GM19468 (cell line): Measurements from ENCODE around the gene ETV7.

Experiments used
- ATAC-seq: cut with Tn5 transposase; IDR thresholded peaks from one replicate; pipeline ENCODE4 v1.9.1; 2021; ENCODE audit warnings: mild to moderate bottlenecking, moderate library complexity, moderate number of reproducible peaks; ENCODE audit not compliant: unreplicated experiment; ENCODE audit errors: extremely low read depth

The ETV7 gene

DNA sequence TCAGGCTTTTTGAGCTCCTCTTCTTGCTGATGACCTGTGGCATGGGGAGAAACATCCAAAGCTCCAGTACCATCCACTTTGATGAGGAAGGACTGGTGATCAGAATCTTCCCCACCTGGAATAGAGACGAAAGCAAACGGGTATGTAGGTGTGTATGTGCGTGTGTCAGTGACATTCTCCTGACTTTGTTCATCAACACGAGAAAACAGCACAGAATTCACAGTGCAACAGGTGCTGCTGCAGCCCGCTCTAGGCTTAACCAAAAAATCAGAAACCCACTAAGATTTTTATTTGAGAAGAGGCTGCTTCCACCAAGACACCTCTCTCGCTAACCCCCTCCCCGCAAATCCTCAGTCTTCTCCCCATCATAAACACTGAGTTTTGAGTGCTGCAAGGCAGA, 58.9 kb downstream of the ETV7 start:
- no peak for ATAC-seq

DNA sequence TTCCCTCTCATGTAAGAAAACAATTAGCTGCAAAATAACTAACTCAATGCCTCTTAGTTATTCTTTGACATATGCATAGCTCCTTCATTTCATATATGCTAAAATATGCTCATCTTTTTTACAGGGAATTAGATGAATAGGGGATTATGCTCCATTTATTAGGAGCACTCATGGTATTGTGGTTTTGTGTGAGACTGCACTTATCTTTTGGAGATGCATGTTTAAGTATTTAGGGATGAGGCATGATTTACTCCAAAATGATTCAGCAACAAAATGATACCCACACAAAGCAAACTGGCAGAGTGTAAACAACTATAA, 59.6 kb downstream of the ETV7 start:
- ATAC-seq: no peak

DNA sequence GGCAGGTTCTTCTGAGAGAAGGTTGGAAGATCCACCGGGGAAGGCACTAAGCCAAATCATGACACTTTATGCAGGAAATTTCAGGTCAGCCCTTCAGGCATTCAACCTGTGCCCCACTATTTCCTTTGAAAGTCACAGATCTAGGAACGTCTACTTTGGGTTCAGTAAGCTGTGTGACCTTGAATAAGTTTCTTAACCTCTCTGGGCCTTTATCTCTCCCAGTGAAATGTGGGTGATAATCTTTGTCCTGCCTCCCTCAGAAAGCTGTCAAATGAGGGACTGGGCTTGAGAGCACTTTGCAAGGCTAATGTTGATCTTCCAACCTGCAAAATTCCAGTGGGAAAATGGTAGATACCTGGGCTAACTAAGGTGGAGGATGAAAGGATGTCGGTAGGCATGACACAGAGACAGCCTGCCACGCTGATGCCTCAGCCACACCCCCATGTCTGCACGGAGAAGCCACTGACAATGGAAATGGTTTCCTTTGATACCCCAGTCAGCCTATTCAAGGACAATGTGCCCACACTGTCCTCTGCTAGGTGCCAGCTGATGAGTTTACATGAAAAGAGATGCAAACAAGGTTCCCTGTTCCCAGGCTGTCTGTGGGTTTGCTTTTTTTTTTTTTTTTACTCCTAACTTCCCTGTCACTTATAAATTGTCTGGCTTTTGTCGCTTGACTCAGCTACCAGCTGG, 60.1 kb downstream of the ETV7 start:
- no peak for ATAC-seq

DNA sequence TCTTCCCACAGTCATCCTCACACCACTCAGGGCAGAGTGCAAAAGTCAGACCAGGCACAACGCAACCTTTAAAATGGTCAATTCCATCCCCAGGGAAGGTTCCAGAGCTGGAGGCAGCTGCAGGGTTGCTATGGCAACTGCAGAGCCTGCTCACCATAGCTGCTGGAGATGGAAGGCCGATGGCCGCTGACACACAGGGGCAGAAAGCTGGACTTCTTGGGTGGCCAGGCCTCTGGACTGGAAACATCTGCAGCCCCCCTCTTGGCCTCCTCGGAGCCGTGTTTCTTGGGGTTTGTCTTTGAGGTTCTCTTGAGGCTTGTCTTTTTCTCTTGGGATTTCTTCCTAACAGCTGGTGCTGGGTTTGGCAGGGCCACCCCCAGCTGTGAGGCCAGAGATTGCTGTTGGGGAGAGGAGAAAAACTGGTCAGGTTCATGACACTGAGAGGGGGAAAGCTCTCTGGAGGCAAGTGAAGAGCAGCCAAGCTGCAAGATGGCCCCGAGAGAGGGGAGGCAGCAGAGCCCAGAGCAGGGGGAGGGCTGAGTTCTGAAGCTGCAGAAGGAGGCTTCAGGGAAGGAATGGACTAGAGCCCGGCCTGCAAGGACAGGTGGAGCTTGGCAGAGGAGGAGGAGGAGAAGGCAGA, 61.0 kb downstream of the ETV7 start:
- ATAC-seq: no peak

DNA sequence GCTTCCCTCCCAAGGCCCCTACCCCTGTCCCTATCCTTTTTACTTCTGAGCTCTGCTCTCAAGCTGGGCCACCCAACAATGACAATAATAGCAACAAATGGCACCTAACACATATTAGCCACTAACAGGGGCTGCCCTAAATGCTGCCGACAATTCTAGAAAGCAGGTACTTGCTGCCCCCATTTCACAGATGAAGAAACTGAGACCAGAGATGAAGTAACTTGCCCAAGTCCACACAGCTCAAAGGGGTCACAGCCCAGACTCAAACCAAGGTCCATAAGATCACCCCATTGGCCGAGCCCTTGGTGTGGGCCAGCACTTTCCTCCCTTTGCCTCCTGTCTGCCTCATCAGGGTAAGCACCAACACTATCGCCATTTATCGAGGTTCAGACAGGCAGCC, 62.8 kb downstream of the ETV7 start:
- no peak for ATAC-seq

DNA sequence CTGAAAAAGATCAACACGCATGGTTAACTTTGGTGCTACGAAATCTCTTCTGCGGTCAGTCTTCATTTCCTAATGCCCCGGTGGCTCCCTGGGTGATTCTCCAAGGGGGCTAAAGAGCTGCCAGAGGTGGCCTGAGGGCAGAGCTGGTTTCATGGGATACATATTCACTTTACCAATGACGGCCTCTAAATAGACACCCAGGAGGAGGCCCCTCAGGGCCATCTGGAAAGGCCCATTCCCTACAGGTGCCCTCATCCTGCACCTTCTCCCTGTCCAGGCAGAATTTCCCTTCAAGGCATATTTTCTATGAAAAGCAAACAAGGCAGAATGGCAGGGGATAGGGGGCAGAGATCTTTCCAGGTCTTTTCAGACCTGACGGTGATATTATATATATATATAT, 63.3 kb downstream of the ETV7 start:
- no peak for ATAC-seq

DNA sequence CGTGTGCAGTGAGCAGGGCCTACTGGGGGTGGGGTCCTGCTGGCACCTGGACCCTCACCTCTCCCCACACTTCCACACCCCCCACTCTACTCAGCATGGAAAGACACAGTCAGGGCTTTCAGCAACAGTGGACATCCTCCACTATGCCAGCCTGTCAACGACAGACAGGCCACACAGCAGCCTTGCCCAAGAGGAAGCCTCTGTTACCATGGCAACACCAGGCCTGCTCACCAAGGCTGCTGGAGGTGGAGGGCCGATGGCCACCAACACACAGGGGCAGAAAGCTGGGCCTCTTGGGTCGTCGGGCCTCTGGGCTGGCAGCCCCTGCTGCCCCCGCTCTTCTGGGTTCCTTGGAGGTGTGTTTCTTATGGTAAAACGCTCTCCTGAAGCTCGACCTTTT, 64.4 kb downstream of the ETV7 start:
- ATAC-seq: no peak

DNA sequence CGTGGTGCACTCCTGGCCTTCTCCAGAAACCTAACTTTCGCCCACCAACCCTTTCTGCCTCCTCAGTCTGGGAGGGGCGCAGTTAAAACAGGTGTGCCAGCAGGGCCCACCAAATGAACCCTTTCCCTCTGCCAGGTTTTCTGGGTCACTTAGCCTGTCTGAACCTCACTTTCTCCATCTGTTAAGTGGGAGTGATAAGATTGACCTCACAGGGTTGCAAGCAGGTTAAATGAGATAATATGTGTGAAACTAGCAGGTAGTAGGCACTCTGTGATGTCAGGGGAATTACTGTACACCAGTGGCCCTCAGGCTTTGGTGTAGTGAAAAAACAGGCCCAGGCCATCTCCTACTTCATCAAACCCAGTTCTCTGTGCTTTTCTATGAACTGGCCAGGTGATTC, 64.9 kb downstream of the ETV7 start:
- ATAC-seq: no peak

DNA sequence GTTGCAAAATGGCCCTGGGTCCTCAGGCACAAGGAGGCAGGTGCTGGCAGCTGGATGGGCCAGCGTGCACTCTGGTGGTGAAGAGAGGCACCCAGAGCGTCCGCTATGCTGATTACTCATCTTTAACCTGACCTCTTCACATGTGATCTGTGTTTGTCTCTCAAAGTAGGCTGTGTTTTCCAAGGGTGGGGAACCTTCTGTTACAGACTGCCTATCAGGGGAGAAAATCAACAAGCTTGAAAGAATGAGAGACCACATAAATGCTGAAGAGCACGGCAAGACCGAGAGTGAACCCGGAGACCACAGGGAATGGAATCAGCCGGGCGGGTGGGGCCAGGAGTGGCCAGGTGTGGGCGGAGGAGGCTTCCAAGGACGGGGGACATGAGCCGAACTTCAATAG, 67.0 kb downstream of the ETV7 start:
- no peak for ATAC-seq

DNA sequence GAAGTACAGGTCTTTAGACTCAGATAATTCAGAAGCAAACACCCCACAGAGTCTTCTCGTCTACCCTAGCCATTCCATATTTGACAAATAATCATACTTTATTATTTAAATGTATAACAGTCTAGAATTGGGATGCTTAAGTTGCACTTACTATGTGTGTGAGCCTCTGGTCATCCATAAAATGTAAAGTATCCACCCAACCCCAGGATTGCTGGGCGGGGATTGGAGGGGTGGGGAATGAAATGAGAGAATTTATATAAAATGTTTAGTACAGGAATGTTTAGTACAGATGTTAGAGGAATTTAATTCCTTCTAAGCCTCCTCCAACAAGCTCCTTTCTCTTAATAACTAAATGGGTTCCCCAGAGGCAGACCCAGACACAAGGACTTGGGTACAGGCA, 67.6 kb downstream of the ETV7 start:
- ATAC-seq: no peak

DNA sequence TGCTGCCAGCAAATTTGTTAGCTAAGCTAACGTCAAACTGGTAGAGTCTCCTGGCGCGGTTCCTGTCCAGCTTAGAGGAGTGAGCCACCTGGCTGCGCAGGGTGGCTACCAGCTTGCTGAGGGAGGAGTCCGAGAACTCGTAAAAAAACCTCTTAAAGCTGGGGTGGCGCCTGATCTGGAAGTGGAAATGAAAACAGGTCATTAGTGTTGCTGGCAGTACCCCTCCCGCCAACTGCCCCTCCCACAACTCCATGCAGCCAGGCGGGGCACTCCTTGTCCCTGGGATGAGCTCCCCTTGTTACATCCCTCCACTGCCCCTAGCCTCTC, 68.1 kb downstream of the ETV7 start:
- no peak for ATAC-seq

DNA sequence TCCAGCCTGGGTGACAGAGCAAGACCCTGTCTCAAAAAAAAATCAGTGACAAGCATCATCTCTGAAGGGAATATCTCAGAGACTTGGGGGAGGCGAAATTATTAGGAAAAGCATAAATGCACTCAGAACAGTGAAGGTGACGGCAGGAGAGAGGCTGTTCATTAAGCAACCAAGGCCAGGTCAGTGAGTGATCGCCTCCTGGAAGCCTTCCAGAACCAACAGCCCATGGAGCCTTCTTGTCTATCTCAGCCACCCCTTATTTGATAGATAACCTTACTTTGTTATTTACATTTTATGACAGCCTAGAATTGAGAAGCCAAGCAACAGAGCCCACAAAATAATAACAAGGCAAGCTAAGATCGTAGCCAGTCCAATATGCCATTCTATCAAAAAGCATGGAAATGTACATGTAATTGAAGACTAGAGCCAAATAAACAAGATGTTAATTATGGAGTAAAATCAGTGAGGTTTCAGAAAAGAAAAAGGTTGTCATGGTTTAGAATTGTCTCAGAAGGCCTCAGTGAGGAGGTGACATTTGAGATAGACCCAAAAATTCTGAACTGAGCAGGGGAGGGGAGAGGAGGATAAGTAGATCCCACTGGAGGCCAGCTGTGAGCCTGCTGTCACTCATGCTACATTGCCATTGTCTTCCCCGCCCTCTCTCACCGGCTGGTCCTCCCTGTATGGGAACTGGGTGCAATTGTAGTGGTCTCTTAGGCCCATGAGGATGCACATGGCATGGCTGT, 68.6 kb downstream of the ETV7 start:
- no peak for ATAC-seq

DNA sequence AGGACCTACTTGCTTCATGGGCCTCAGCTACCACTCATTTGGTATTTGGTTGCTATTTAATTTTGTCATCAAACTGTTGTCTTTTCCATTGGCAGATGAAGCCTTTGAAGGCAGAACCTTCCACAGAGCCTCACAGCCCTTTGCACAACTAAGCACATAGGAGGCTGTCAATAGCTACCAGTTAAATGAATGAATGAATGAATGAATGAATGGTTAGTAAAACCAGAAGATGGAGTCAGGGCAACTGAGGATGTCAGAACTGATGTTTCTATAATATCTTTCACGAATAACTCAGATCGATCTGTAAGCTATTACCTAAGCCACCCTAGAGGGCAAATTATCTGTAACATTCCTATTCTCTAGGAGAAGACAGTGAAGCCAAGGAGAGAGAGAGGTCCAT, 69.8 kb downstream of the ETV7 start:
- no peak for ATAC-seq
